Measurements from ENCODE around the gene PPAT. TPM values are rescaled to one million over a fixed set of nuclear protein-coding genes. Genes with fewer than 3 reads are reported as not detected.

The PPAT gene
- total and polyA plus RNA-seq, 4 donors = 3.7 to 11.0 (median 5.7) TPM

DNA sequence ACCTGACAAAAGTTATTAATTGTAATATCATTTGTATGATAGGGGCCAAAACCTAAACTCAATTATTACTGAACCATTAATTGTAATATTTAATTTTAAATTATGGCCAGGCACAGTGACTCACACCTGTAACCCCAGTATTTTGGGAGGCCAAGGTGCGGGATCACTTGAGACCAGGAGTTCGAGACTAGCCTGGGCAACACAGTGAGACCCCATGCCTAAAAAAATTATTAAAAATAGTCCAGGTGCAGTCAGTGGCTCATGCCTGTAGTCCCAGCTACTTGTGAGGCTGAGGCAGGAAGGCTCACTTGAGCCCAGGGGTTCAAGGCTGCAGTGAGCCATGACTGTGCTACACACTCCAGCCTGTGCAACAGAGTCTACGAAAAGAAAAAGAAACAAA lies 18.0 kb downstream of the PPAT start:
- WGBS = 96% methylated on average over 3 of the region's 3 CpGs
- no peak overlapping the region for H3K4me3 ChIP-seq (ENCODE audit: low read depth in 1 of 3, low read length in 3 of 3)
- H3K27me3 ChIP-seq (ENCODE audit: control insufficient read depth in 4 of 4, insufficient read depth in 4 of 4, low read length in 3 of 4) = no peaks in the 10 kb centered on the region
- no peaks in the 10 kb centered on the region for H3K9me3 ChIP-seq (ENCODE audit: control insufficient read depth in 4 of 4, low read length in 3 of 4)
- TF ChIP-seq HNF4A (conservative IDR thresholded peaks at IDR 0.05) = no peak
- TF ChIP-seq, protein P1, sequence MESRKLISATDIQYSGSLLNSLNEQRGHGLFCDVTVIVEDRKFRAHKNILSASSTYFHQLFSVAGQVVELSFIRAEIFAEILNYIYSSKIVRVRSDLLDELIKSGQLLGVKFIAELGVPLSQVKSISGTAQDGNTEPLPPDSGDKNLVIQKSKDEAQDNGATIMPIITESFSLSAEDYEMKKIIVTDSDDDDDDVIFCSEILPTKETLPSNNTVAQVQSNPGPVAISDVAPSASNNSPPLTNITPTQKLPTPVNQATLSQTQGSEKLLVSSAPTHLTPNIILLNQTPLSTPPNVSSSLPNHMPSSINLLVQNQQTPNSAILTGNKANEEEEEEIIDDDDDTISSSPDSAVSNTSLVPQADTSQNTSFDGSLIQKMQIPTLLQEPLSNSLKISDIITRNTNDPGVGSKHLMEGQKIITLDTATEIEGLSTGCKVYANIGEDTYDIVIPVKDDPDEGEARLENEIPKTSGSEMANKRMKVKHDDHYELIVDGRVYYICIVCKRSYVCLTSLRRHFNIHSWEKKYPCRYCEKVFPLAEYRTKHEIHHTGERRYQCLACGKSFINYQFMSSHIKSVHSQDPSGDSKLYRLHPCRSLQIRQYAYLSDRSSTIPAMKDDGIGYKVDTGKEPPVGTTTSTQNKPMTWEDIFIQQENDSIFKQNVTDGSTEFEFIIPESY (IDR thresholded peaks at IDR 0.05) = no peak
- no peak for TF ChIP-seq FOXA2 (IDR thresholded peaks at IDR 0.05)
- no peak for TF ChIP-seq YY1 (IDR thresholded peaks at IDR 0.05)
- no peak for TF ChIP-seq RXRA (IDR thresholded peaks at IDR 0.05)
- no peak for TF ChIP-seq FOXA1 (IDR thresholded peaks at IDR 0.05)
- TF ChIP-seq JUND (IDR thresholded peaks at IDR 0.05) = no peak
- no peak for TF ChIP-seq EGR1 (IDR thresholded peaks at IDR 0.05; ENCODE audit: low read depth in 2 of 2)
- no peaks in the 10 kb centered on the region for H3K4me1 ChIP-seq (ENCODE audit: control insufficient read depth in 4 of 4, insufficient read depth in 4 of 4, low read length in 3 of 4)
- DNase-seq (ENCODE audit: low spot score) = no peak
- no peak overlapping the region for H3K27ac ChIP-seq (ENCODE audit: low read depth in 1 of 2, low read length in 2 of 2)
- H3K36me3 ChIP-seq (ENCODE audit: control insufficient read depth in 4 of 4, insufficient read depth in 3 of 4, low read depth in 1 of 4, low read length in 3 of 4) = no peaks in the 10 kb centered on the region
- no peak overlapping the region for H3K9ac ChIP-seq (ENCODE audit: low read depth in 1 of 2, low read length in 2 of 2)

- H3K9ac ChIP-seq (ENCODE audit: low read depth in 1 of 2, low read length in 2 of 2) = no peak overlapping the region
- no peak for DNase-seq (ENCODE audit: low spot score)
- no peaks in the 10 kb centered on the region for H3K9me3 ChIP-seq (ENCODE audit: control insufficient read depth in 4 of 4, low read length in 3 of 4)
- no peaks in the 10 kb centered on the region for H3K36me3 ChIP-seq (ENCODE audit: control insufficient read depth in 4 of 4, insufficient read depth in 3 of 4, low read depth in 1 of 4, low read length in 3 of 4)
- no peak overlapping the region for H3K4me3 ChIP-seq (ENCODE audit: low read depth in 1 of 3, low read length in 3 of 3)
- TF ChIP-seq REST (IDR thresholded peaks at IDR 0.05) = no peak
- TF ChIP-seq ATF3 (IDR thresholded peaks at IDR 0.05) = no peak
- TF ChIP-seq GABPA (IDR thresholded peaks at IDR 0.05 in 1 of 2, conservative IDR thresholded peaks at IDR 0.05 in 1 of 2) = no peak
- TF ChIP-seq, protein P2, sequence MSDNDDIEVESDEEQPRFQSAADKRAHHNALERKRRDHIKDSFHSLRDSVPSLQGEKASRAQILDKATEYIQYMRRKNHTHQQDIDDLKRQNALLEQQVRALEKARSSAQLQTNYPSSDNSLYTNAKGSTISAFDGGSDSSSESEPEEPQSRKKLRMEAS (IDR thresholded peaks at IDR 0.05) = no peak
- no peak for TF ChIP-seq FOXA2 (IDR thresholded peaks at IDR 0.05)
- TF ChIP-seq HNF4A (conservative IDR thresholded peaks at IDR 0.05) = no peak
- TF ChIP-seq, protein P1 (IDR thresholded peaks at IDR 0.05) = no peak
- no peak for TF ChIP-seq TAF1 (conservative IDR thresholded peaks at IDR 0.05)
- TF ChIP-seq RXRA (IDR thresholded peaks at IDR 0.05) = no peak
- no peak for TF ChIP-seq NR2F2 (IDR thresholded peaks at IDR 0.05)
- no peak for TF ChIP-seq YY1 (IDR thresholded peaks at IDR 0.05)
- TF ChIP-seq EGR1 (IDR thresholded peaks at IDR 0.05; ENCODE audit: low read depth in 2 of 2) = no peak
- TF ChIP-seq HNF4G (IDR thresholded peaks at IDR 0.05) = no peak
- no peak for TF ChIP-seq RAD21 (IDR thresholded peaks at IDR 0.05)
- no peak for TF ChIP-seq CTCF (IDR thresholded peaks at IDR 0.05; ENCODE audit: low read depth, low read length, missing input control)
- TF ChIP-seq FOXA1 (IDR thresholded peaks at IDR 0.05) = no peak
- TF ChIP-seq JUND (IDR thresholded peaks at IDR 0.05) = no peak
- WGBS = 76% methylated on average over 3 of the region's 3 CpGs
- no peaks in the 10 kb centered on the region for H3K27me3 ChIP-seq (ENCODE audit: control insufficient read depth in 4 of 4, insufficient read depth in 4 of 4, low read length in 3 of 4)
- no peaks in the 10 kb centered on the region for H3K4me1 ChIP-seq (ENCODE audit: control insufficient read depth in 4 of 4, insufficient read depth in 4 of 4, low read length in 3 of 4)
- no peak overlapping the region for H3K27ac ChIP-seq (ENCODE audit: low read depth in 1 of 2, low read length in 2 of 2)
These were observed 19.1 kb downstream of the PPAT start for GRCh38 chr4:56416349-56416748.
